Transverse colon (tissue), 4 donors: ENCODE measurements around the gene ARSD. TPM values are rescaled to one million over a fixed set of nuclear protein-coding genes. Genes with fewer than 3 reads are reported as not detected.

ENCODE experiments used
- DNase-seq: peaks from one replicate; pipeline ENCODE4 v3.0.0-alpha.2; 2019
- H3K27ac ChIP-seq, 4 donors: fragments of 200-600 bp; sonication (generic); 2 replicates each; pipeline ENCODE4 v1.5.1; 2016 to 2018; ENCODE audit warnings: inconsistent platforms in 4 of 4
- H3K27me3 ChIP-seq: fragments of 200-600 bp; sonication (generic); 2 replicates; pipeline ENCODE4 v1.5.1; 2017; ENCODE audit warnings: inconsistent platforms
- H3K36me3 ChIP-seq, 4 donors: fragments of 200-600 bp; sonication (generic); 2 replicates each; pipeline ENCODE4 v1.5.1; 2017 to 2019; ENCODE audit warnings: inconsistent platforms in 4 of 4
- H3K4me1 ChIP-seq, 4 donors: fragments of 200-600 bp; sonication (generic); 2 replicates each; pipeline ENCODE4 v1.5.1; 2017 to 2020; ENCODE audit warnings: inconsistent platforms in 4 of 4
- H3K4me3 ChIP-seq, 4 donors: fragments of 200-600 bp; sonication (generic); 1 replicate in 1 of 4; 2 replicates in 3 of 4; pipeline versions ENCODE4 v1.5.1 to v1.6.1; 2017 to 2019; ENCODE audit warnings: inconsistent platforms in 4 of 4
- H3K9me3 ChIP-seq, 2 donors: fragments of 200-600 bp; sonication (generic); 2 replicates each; pipeline ENCODE4 v1.5.1; 2017 to 2019; ENCODE audit warnings: inconsistent platforms in 2 of 2
- CTCF ChIP-seq, 5 experiments: fragments of 200-600 bp in 3 of 5; fragments of 450-650 bp in 2 of 5; sonication (generic) in 3 of 5; IDR thresholded peaks; 1 replicate in 2 of 5; 2 replicates in 3 of 5; pipeline ENCODE4 v1.5.1; 2016 to 2017; ENCODE audit warnings: antibody characterized with exemption in 5 of 5, inconsistent platforms in 3 of 5, mild to moderate bottlenecking in 2 of 5, moderate library complexity in 1 of 5
- EP300 ChIP-seq: sonication (generic); formaldehyde crosslinking; IDR thresholded peaks from one replicate; pipeline ENCODE4 v1.6.1; 2017; ENCODE audit warnings: antibody characterized with exemption, low read depth
- POLR2A ChIP-seq: fragments of 450-650 bp; IDR thresholded peaks from one replicate; pipeline ENCODE4 v1.6.1; 2016; ENCODE audit warnings: antibody characterized with exemption, mild to moderate bottlenecking, moderate library complexity
- POLR2AphosphoS5 ChIP-seq, 3 donors: sonication (generic); formaldehyde crosslinking; IDR thresholded peaks; one replicate each; pipeline ENCODE4 v1.6.1; 2016; ENCODE audit warnings: antibody characterized with exemption in 3 of 3
- WGBS, 2 donors: methylation state at CpG; one replicate each; pipeline ENCODE4 v1.1.5; 2018; ENCODE audit warnings: low coverage in 1 of 2; 5-methylcytosine and 5-hydroxymethylcytosine counted together
- in situ Hi-C, 4 donors: fragments of 200-750 bp; cut with MboI; loops; one replicate each; pipeline versions ENCODE4 v1.15.0 to v1.15.1; 2017; ENCODE audit warnings: low sequenced_read_pairs in 3 of 4, low pct_ligation_motif_present in 1 of 4, low pct_unique_long_range_greater_than_20kb in 1 of 4
- intact Hi-C: fragments of 100-400 bp; cut with DNase I; formaldehyde crosslinking; loops from one replicate; pipeline ENCODE4 v1.15.1; 2023; ENCODE audit warnings: low total_unique reads
- total RNA-seq, 4 donors: library from RNA; depleted of rRNA; stranded (reverse); fragments of >200 nt; gene quantifications; one replicate each; pipeline ENCODE4 v1.1.0, GENCODE V29; 2016

Gene ARSD
- total RNA-seq, 4 donors from 2014 or later = 47.1 to 65.4 (median 58.6) TPM

- no peak for TF ChIP-seq CTCF (IDR thresholded peaks at IDR 0.05)
- TF ChIP-seq POLR2AphosphoS5 (IDR thresholded peaks at IDR 0.05) = no peak
- 54% methylated on average over 2 of the region's 2 CpGs; no CpG with 5 or more reads in 1 of the 2 donors for WGBS, 2 donors
- intact Hi-C loops (no loop called here), in situ Hi-C loops (no loop called here)
- H3K4me1 ChIP-seq = no peaks in the 10 kb centered on the region
- H3K36me3 ChIP-seq = no peaks in the 10 kb centered on the region
- H3K27me3 ChIP-seq = no peaks in the 10 kb centered on the region
- no peak for DNase-seq
- H3K27ac ChIP-seq = no peak overlapping the region
- no peak overlapping the region for H3K4me3 ChIP-seq
- no peaks in the 10 kb centered on the region for H3K9me3 ChIP-seq
Observed at GRCh38 chrX:2871831-2872230, 57.3 kb downstream of the ARSD start.

- no peaks in the 10 kb centered on the region for H3K4me1 ChIP-seq
- no peak overlapping the region for H3K4me3 ChIP-seq
- no peak overlapping the region for H3K27ac ChIP-seq
- intact Hi-C loops = no loop called here
- no peaks in the 10 kb centered on the region for H3K27me3 ChIP-seq
- DNase-seq = no peak
- no peak for TF ChIP-seq POLR2A
- no peak for TF ChIP-seq EP300
- no peak for TF ChIP-seq CTCF (IDR thresholded peaks at IDR 0.05)
- no peak for TF ChIP-seq POLR2AphosphoS5 (IDR thresholded peaks at IDR 0.05)
- in situ Hi-C loops = no loop called here
- no peaks in the 10 kb centered on the region for H3K36me3 ChIP-seq
- H3K9me3 ChIP-seq = no peaks in the 10 kb centered on the region
Observed at GRCh38 chrX:2870650-2871049, 58.5 kb downstream of the ARSD start.

DNA sequence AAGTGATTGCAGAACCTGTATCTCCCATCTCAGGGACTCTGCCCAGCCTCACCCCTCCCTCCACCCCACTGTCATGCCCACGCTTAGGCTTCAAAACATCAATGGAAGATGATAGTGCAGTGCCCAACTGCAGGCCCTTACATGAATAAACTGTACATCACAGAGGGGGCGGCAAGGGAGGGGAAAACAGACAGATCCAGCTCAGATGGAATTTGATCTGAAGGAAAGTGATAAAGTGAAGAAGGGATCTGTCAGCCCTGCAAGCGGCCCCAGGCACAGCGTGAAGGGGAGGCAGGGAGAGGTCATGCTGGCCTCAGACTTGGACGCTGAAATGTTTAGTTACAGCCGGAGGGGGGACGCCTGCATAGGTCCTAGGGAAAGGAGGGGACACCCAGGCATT, 61.9 kb downstream of the ARSD start:
- H3K36me3 ChIP-seq = no peaks in the 10 kb centered on the region
- no peaks in the 10 kb centered on the region for H3K27me3 ChIP-seq
- intact Hi-C loops (no loop called here), in situ Hi-C loops (no loop called here)
- WGBS, 2 donors = 78% methylated on average over 7 of the region's 7 CpGs; no CpG with 5 or more reads in 1 of the 2 donors
- H3K4me3 ChIP-seq = no peak overlapping the region
- H3K27ac ChIP-seq = no peak overlapping the region
- no peak for DNase-seq
- H3K9me3 ChIP-seq = no peaks in the 10 kb centered on the region
- no peaks in the 10 kb centered on the region for H3K4me1 ChIP-seq
- TF ChIP-seq POLR2AphosphoS5 (IDR thresholded peaks at IDR 0.05) (no peak), POLR2A (no peak), EP300 (no peak), CTCF (IDR thresholded peaks at IDR 0.05) (no peak)

GRCh38 chrX:2863646-2864045, 65.5 kb downstream of the ARSD start:
- Histone ChIP-seq H3K27ac (no peak overlapping the region), H3K4me1 (no peaks in the 10 kb centered on the region), H3K4me3 (no peak overlapping the region), H3K9me3 (no peaks in the 10 kb centered on the region), H3K36me3 (no peaks in the 10 kb centered on the region), H3K27me3 (no peaks in the 10 kb centered on the region)
- in situ Hi-C loops (no loop called here), intact Hi-C loops (no loop called here)
- no peak for DNase-seq
- no peak for TF ChIP-seq POLR2AphosphoS5 (IDR thresholded peaks at IDR 0.05)
- TF ChIP-seq EP300 = no peak
- no peak for TF ChIP-seq POLR2A
- no peak for TF ChIP-seq CTCF (IDR thresholded peaks at IDR 0.05)
- 65 to 80% methylated on average over 1 to 6 of the region's 6 CpGs for WGBS, 2 donors
